Measurements from ENCODE around the gene FHOD3.

The FHOD3 gene

DNA sequence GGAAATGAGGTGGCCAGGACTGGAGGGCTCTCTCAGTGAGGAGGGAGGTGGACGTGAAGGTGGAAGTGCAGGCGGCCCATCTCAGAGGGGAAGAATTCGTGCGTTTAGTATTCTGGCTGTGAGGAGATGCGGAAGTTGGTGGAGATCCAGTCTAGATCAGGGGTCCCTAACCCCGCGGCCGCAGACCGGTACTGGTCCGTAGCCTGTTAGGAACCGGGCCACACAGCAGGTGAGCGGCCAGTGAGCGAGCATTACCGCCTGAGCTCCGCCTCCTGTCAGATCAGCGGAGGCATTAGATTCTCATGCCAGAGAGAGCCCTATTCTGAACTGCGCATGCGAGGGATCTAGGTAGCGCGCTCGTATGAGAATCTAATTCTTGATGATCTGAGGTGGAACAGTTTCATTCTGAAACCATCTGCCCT, 1.6 kb upstream of the FHOD3 start:
- Histone ChIP-seq H3K4me1 (ENCODE audit: control insufficient read depth, insufficient read depth, low read length) (no peaks in the 10 kb centered on the region), H3K4me3 (ENCODE audit: low read depth, low read length) (no peak overlapping the region), H3K27ac (ENCODE audit: extremely low read depth, low read depth, low read length) (no peak overlapping the region), H3K9me3 (ENCODE audit: control insufficient read depth, insufficient read depth, low read depth, low read length) (no peaks in the 10 kb centered on the region), H3K36me3 (ENCODE audit: control insufficient read depth in 2 of 2, insufficient read depth in 1 of 2, low read length in 2 of 2) (no peaks in the 10 kb centered on the region)
- TF ChIP-seq ZNF341 (tag by site-specific recombination; IDR thresholded peaks at IDR 0.05; ENCODE audit: low read depth) (peak; percentile 44; the same call in 1 of the 2 replicates), ZNF366 (tag by site-specific recombination; conservative IDR thresholded peaks at IDR 0.05) (no peak)
- POLR2A ChIA-PET, result no interaction called here
- CTCF ChIA-PET, result interaction anchor here (0.5 to 1.7 kb wide), 5 partner anchors 14 to 447 kb away, joined by 3 to 5 read pairs (median 3); no protein-coding TSS in a partner anchor

GRCh38 chr18:36296650-36297416, 680 bp upstream of the FHOD3 start:
- Histone ChIP-seq H3K4me3 (ENCODE audit: low read depth, low read length) (peak overlapping the region; percentile 62), H3K4me1 (ENCODE audit: control insufficient read depth, insufficient read depth, low read length) (no peaks in the 10 kb centered on the region), H3K27ac (ENCODE audit: extremely low read depth, low read depth, low read length) (peak overlapping the region; percentile 48; the same call in 1 of the 2 replicates), H3K36me3 (ENCODE audit: control insufficient read depth in 2 of 2, insufficient read depth in 1 of 2, low read length in 2 of 2) (no peaks in the 10 kb centered on the region), H3K9me3 (ENCODE audit: control insufficient read depth, insufficient read depth, low read depth, low read length) (no peaks in the 10 kb centered on the region)
- POLR2A ChIA-PET, result interaction anchor here (2.5 kb wide), 1 partner anchor 13 kb away, joined by 11 read pairs; no protein-coding TSS in a partner anchor
- CTCF ChIA-PET, result interaction anchor here (0.6 to 1.7 kb wide), 5 partner anchors 12 to 145 kb away, joined by 4 to 6 read pairs (median 5); no protein-coding TSS in a partner anchor
- no peak for TF ChIP-seq ZNF2 (tag by site-specific recombination; IDR thresholded peaks at IDR 0.05)
- no peak for TF ChIP-seq REPIN1 (tag by site-specific recombination; IDR thresholded peaks at IDR 0.05; ENCODE audit: low read depth)
- TF ChIP-seq ZNF449 (tag by site-specific recombination; IDR thresholded peaks at IDR 0.05), result no peak
- TF ChIP-seq ZNF624 (tag by site-specific recombination; IDR thresholded peaks at IDR 0.05), result no peak
- no peak for TF ChIP-seq ZNF776 (tag by site-specific recombination; IDR thresholded peaks at IDR 0.05; ENCODE audit: borderline replicate concordance)
- no peak for TF ChIP-seq ZNF354C (tag by site-specific recombination; IDR thresholded peaks at IDR 0.05; ENCODE audit: borderline replicate concordance, low read depth)
- TF ChIP-seq ZNF114 (tag by site-specific recombination; IDR thresholded peaks at IDR 0.05), result no peak
- TF ChIP-seq ZNF266 (tag by site-specific recombination; IDR thresholded peaks at IDR 0.05; ENCODE audit: low read depth), result no peak
- no peak for TF ChIP-seq ZNF202 (tag by site-specific recombination; IDR thresholded peaks at IDR 0.05; ENCODE audit: borderline replicate concordance)
- TF ChIP-seq, protein P1, sequence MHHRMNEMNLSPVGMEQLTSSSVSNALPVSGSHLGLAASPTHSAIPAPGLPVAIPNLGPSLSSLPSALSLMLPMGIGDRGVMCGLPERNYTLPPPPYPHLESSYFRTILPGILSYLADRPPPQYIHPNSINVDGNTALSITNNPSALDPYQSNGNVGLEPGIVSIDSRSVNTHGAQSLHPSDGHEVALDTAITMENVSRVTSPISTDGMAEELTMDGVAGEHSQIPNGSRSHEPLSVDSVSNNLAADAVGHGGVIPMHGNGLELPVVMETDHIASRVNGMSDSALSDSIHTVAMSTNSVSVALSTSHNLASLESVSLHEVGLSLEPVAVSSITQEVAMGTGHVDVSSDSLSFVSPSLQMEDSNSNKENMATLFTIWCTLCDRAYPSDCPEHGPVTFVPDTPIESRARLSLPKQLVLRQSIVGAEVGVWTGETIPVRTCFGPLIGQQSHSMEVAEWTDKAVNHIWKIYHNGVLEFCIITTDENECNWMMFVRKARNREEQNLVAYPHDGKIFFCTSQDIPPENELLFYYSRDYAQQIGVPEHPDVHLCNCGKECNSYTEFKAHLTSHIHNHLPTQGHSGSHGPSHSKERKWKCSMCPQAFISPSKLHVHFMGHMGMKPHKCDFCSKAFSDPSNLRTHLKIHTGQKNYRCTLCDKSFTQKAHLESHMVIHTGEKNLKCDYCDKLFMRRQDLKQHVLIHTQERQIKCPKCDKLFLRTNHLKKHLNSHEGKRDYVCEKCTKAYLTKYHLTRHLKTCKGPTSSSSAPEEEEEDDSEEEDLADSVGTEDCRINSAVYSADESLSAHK (tag by site-specific recombination; IDR thresholded peaks at IDR 0.05), result no peak
- TF ChIP-seq ZNF112 (tag by site-specific recombination; IDR thresholded peaks at IDR 0.05), result no peak
- no peak for TF ChIP-seq ZNF521 (tag by site-specific recombination; IDR thresholded peaks at IDR 0.05)
- TF ChIP-seq EGR2 (tag by site-specific recombination; IDR thresholded peaks at IDR 0.05; ENCODE audit: low read depth), result peak; percentile 7; the same call in 1 of the 2 replicates
- TF ChIP-seq ZNF501 (tag by site-specific recombination; IDR thresholded peaks at IDR 0.05), result no peak
- TF ChIP-seq ZNF211 (tag by site-specific recombination; IDR thresholded peaks at IDR 0.05; ENCODE audit: low read depth), result no peak
- TF ChIP-seq ZNF404 (tag by site-specific recombination; IDR thresholded peaks at IDR 0.05), result no peak
- no peak for TF ChIP-seq ZNF558 (tag by site-specific recombination; IDR thresholded peaks at IDR 0.05)
- TF ChIP-seq, protein P2, sequence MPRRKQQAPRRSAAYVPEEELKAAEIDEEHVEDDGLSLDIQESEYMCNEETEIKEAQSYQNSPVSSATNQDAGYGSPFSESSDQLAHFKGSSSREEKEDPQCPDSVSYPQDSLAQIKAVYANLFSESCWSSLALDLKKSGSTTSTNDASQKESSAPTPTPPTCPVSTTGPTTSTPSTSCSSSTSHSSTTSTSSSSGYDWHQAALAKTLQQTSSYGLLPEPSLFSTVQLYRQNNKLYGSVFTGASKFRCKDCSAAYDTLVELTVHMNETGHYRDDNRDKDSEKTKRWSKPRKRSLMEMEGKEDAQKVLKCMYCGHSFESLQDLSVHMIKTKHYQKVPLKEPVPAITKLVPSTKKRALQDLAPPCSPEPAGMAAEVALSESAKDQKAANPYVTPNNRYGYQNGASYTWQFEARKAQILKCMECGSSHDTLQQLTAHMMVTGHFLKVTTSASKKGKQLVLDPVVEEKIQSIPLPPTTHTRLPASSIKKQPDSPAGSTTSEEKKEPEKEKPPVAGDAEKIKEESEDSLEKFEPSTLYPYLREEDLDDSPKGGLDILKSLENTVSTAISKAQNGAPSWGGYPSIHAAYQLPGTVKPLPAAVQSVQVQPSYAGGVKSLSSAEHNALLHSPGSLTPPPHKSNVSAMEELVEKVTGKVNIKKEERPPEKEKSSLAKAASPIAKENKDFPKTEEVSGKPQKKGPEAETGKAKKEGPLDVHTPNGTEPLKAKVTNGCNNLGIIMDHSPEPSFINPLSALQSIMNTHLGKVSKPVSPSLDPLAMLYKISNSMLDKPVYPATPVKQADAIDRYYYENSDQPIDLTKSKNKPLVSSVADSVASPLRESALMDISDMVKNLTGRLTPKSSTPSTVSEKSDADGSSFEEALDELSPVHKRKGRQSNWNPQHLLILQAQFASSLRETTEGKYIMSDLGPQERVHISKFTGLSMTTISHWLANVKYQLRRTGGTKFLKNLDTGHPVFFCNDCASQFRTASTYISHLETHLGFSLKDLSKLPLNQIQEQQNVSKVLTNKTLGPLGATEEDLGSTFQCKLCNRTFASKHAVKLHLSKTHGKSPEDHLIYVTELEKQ (tag by site-specific recombination; IDR thresholded peaks at IDR 0.05; ENCODE audit: borderline replicate concordance), result no peak
- no peak for TF ChIP-seq ZNF660 (tag by site-specific recombination; IDR thresholded peaks at IDR 0.05)
- TF ChIP-seq KLF8 (tag by site-specific recombination; IDR thresholded peaks at IDR 0.05), result no peak
- peak; percentile 76 for TF ChIP-seq ZNF335 (tag by site-specific recombination; conservative IDR thresholded peaks at IDR 0.05)
- peak; percentile 41; the same call in 1 of the 2 replicates for TF ChIP-seq ZEB2 (tag by site-specific recombination; IDR thresholded peaks at IDR 0.05)
- TF ChIP-seq ZNF19 (tag by site-specific recombination; IDR thresholded peaks at IDR 0.05; ENCODE audit: low read depth), result no peak
- no peak for TF ChIP-seq ZNF416 (tag by site-specific recombination; IDR thresholded peaks at IDR 0.05)
- no peak for TF ChIP-seq YY2 (tag by site-specific recombination; IDR thresholded peaks at IDR 0.05)
